Pancreas (tissue), 10 donors: ENCODE measurements around the gene NFIA. TPM values are rescaled to one million over a fixed set of nuclear protein-coding genes. Genes with fewer than 3 reads are reported as not detected.
A peak's percentile ranks its signal among the peaks of the same experiment; 100 is the strongest.

Experiments used
- ATAC-seq, 4 donors: fragments of 200-7000 bp; cut with Tn5 transposase; one replicate each; pipeline versions ENCODE4 v1.8.0 to v1.9.1; 2020; ENCODE audit warnings: mild to moderate bottlenecking in 4 of 4, moderate library complexity in 4 of 4
- DNase-seq, 6 donors: peaks; one replicate each; pipeline ENCODE4 v3.0.0-alpha.2; 2020
- FAIRE-seq: peaks from 2 replicates; lab custom pipeline; 2012; peaks lifted over from hg19 to GRCh38; lab: Jason Lieb, UNC
- H3K27ac ChIP-seq, 4 donors: fragments of 200-600 bp; sonication (generic); 1 replicate in 3 of 4; 2 replicates in 1 of 4; pipeline versions ENCODE4 v1.5.0 to v1.8.0; 2020
- H3K27me3 ChIP-seq, 4 donors: fragments of 200-600 bp; one replicate each; pipeline ENCODE4 v1.8.0; 2021
- H3K36me3 ChIP-seq, 3 donors: fragments of 200-600 bp; sonication (generic) in 1 of 3; one replicate each; pipeline versions ENCODE4 v1.5.0 to v1.8.0; 2020 to 2021
- H3K4me1 ChIP-seq, 3 donors: fragments of 200-600 bp; one replicate each; pipeline ENCODE4 v1.8.0; 2021
- H3K4me3 ChIP-seq, 4 donors: fragments of 200-600 bp; sonication (generic) in 2 of 4; one replicate each; pipeline versions ENCODE4 v1.5.0 to v1.8.0; 2020 to 2021
- H3K9me3 ChIP-seq, 4 donors: fragments of 200-600 bp; one replicate each; pipeline ENCODE4 v1.8.0; 2021
- WGBS, 2 donors: extraction: QIAGEN DNeasy Blood & Tissue Kit; methylation state at CpG; one replicate each; pipeline ENCODE4 v1.1.7; 2013; 5-methylcytosine and 5-hydroxymethylcytosine counted together
- intact Hi-C, 3 donors: fragments of 100-400 bp; cut with DNase I; formaldehyde crosslinking; loops; one replicate each; pipeline versions ENCODE4 v1.11.1 to v1.14.2; 2022
- polyA plus RNA-seq, 2 donors: library from polyadenylated mRNA; stranded (reverse); fragments of 200-250 nt; gene quantifications; one replicate each; pipeline ENCODE4 v1.2.3, GENCODE V29; 2013
- total RNA-seq, 6 donors: library from RNA; stranded (reverse); fragmentation: NEBNext Ultra II Directional in 4 of 6; extraction: Animal tissue kit (Norgen Biotek cat#: 25700) in 4 of 6; gene quantifications; one replicate each; pipeline versions ENCODE4 v1.2.1 to v1.2.4, GENCODE V29; 2021 to 2023
- TF ChIP-seq, protein P1 (sequence below), 4 donors: fragments of 200-600 bp; sonication (generic) in 3 of 4; IDR thresholded peaks; one replicate each; pipeline versions ENCODE4 v1.5.0 to v1.8.0; 2021; ENCODE audit warnings: antibody characterized with exemption in 4 of 4
- donor health status: healthy with polysubstance abuse.
- donor health status: DM: no; HTN: no; CAD: no; lungs with moderate emphysema.
- donor health status: DM: no; HTN: no; CAD: no.
- donor health status: control.
- donor health status: control.
- donor health status: Bipolar disorder and iron deficiency.
- donor health status: DM: yes; HTN: yes; CAD: no.
- donor health status: DM: no; HTN: no; CAD: no.
- donor health status: DM: no; HTN: no; CAD: no.
- donor health status: DM: yes; HTN: yes; CAD: no.

NFIA gene
- total and polyA plus RNA-seq, 8 donors: 4.9 to 48.1 (median 30.2) TPM

GRCh38 chr1:61439234-61439633 is 356.9 kb downstream of the NFIA start:
- intact Hi-C loops: no loop called here
- FAIRE-seq: no peak
- H3K27ac ChIP-seq: no peak overlapping the region
- 47 to 54% methylated on average over 8 of the region's 8 CpGs for WGBS, 2 donors
- no peaks in the 10 kb centered on the region for H3K9me3 ChIP-seq
- TF ChIP-seq, protein P1, sequence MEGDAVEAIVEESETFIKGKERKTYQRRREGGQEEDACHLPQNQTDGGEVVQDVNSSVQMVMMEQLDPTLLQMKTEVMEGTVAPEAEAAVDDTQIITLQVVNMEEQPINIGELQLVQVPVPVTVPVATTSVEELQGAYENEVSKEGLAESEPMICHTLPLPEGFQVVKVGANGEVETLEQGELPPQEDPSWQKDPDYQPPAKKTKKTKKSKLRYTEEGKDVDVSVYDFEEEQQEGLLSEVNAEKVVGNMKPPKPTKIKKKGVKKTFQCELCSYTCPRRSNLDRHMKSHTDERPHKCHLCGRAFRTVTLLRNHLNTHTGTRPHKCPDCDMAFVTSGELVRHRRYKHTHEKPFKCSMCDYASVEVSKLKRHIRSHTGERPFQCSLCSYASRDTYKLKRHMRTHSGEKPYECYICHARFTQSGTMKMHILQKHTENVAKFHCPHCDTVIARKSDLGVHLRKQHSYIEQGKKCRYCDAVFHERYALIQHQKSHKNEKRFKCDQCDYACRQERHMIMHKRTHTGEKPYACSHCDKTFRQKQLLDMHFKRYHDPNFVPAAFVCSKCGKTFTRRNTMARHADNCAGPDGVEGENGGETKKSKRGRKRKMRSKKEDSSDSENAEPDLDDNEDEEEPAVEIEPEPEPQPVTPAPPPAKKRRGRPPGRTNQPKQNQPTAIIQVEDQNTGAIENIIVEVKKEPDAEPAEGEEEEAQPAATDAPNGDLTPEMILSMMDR (IDR thresholded peaks at IDR 0.05): no peak
- no peak for DNase-seq
- H3K36me3 ChIP-seq: no peaks in the 10 kb centered on the region
- no peaks in the 10 kb centered on the region for H3K27me3 ChIP-seq
- no peak overlapping the region for H3K4me3 ChIP-seq
- ATAC-seq: peak in 3 of 4 donors; percentile 22 to 53 (median 36)
- H3K4me1 ChIP-seq: no peaks in the 10 kb centered on the region

DNA sequence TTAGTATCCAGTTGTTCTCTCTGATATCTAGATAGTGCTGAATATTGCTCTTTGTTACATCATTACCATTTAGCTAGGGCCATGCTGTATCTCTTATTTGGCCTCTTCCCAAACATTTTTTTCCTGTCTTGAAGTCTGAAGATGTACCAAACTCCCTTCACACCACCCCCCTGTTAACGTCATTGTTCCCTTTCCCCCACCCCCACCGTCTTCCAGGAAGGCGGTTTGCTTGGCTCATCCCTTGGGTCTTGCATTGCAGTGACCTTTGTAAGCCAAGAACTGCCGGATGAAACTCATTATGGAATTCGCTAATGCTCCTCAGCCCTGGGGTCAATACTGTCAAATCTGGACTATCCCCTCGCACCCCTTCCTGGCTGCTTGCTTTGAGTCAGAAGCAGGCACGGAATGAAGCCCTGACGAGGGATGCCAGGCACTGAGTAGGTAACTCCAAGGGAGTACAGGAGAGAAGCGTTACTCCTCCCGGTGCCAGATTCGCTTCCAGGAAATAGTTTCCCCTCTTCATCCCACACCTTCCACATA is 359.4 kb downstream of the NFIA start:
- TF ChIP-seq, protein P1 (IDR thresholded peaks at IDR 0.05): no peak
- intact Hi-C loops: loop anchor here in 1 of 3 donors (10.0 kb wide), 2 partner anchors 397 to 457 kb away; no protein-coding TSS in a partner anchor
- FAIRE-seq: no peak
- Histone ChIP-seq H3K27me3 (no peaks in the 10 kb centered on the region), H3K36me3 (no peaks in the 10 kb centered on the region), H3K4me1 (no peaks in the 10 kb centered on the region), H3K4me3 (no peak overlapping the region), H3K9me3 (no peaks in the 10 kb centered on the region), H3K27ac (no peak overlapping the region)
- peak in 1 of 6 donors; percentile 6 for DNase-seq
- 87 to 94% methylated on average over 11 of the region's 11 CpGs for WGBS, 2 donors
- ATAC-seq: peak in 2 of 4 donors; percentile 17 to 41

- Histone ChIP-seq H3K36me3 (no peaks in the 10 kb centered on the region), H3K4me3 (no peak overlapping the region), H3K27me3 (no peaks in the 10 kb centered on the region), H3K4me1 (no peaks in the 10 kb centered on the region), H3K9me3 (no peaks in the 10 kb centered on the region), H3K27ac (no peak overlapping the region)
- intact Hi-C loops: loop anchor here in 1 of 3 donors (10.0 kb wide), 2 partner anchors 398 to 458 kb away; no protein-coding TSS in a partner anchor
- ATAC-seq: no peak
- FAIRE-seq: no peak
- TF ChIP-seq, protein P1 (IDR thresholded peaks at IDR 0.05): no peak
- 90 to 97% methylated on average over 2 of the region's 2 CpGs for WGBS, 2 donors
- DNase-seq: no peak
Measured at GRCh38 chr1:61442544-61442943, 360.2 kb downstream of the NFIA start.

- no peak for DNase-seq
- intact Hi-C loops: loop anchor here in 1 of 3 donors (10.0 kb wide), 2 partner anchors 399 to 459 kb away; no protein-coding TSS in a partner anchor
Measured at GRCh38 chr1:61444288-61444687, 361.9 kb downstream of the NFIA start.

More at GRCh38 chr1:61444288-61444687, 361.9 kb downstream of the NFIA start:
- TF ChIP-seq, protein P1 (IDR thresholded peaks at IDR 0.05): no peak
- peak; percentile 53 for FAIRE-seq
- no peaks in the 10 kb centered on the region for H3K36me3 ChIP-seq
- ATAC-seq: no peak
- no peak overlapping the region for H3K4me3 ChIP-seq
- no peaks in the 10 kb centered on the region for H3K27me3 ChIP-seq
- no peaks in the 10 kb centered on the region for H3K9me3 ChIP-seq
- 81 to 82% methylated on average over 5 of the region's 5 CpGs for WGBS, 2 donors
- H3K27ac ChIP-seq: no peak overlapping the region
- H3K4me1 ChIP-seq: no peaks in the 10 kb centered on the region
